HepG2 (cell line): ENCODE measurements around the gene TH. TPM values are rescaled to one million over a fixed set of nuclear protein-coding genes. Genes with fewer than 3 reads are reported as not detected.

Source experiments
- ATAC-seq: fragments of 200-7000 bp; cut with Tn5 transposase; 3 replicates; pipeline ENCODE4 v1.9.1; 2020; ENCODE audit warnings: mild to moderate bottlenecking, moderate library complexity
- BruUV-seq: library from RNA; stranded (reverse); fragments of 400-500 nt; replicated peaks from 2 replicates; lab custom pipeline; 2021; lab: Mats Ljungman, UMichigan
- CTCF ChIA-PET: fragments of 300-600 bp; formaldehyde crosslinking; extraction: SDS; loops from one replicate; lab custom pipeline; 2021; ENCODE audit warnings: low total read pairs, inconsistent platforms, low intra/inter-chr PET ratio; lab: Yijun Ruan, JAX
- POLR2A ChIA-PET: fragments of 350-600 bp; sonication (Branson Sonifier 250); formaldehyde crosslinking; loops from one replicate; lab custom pipeline; 2020; ENCODE audit warnings: antibody characterized with exemption, inconsistent platforms; lab: Yijun Ruan, JAX
- DNase-seq: peaks from one replicate; pipeline ENCODE4 v3.0.0-alpha.2; 2015; ENCODE audit warnings: low spot score
- FAIRE-seq: peaks from 3 replicates; lab custom pipeline; 2011; peaks lifted over from hg19 to GRCh38; lab: Jason Lieb, UNC
- H2AFZ ChIP-seq: one replicate; pipeline ENCODE4 v1.6.1; 2011; ENCODE audit warnings: low read length, inconsistent platforms
- H3K27ac ChIP-seq: fragments of 300-600 bp; 3 replicates; pipeline ENCODE4 v1.8.0; 2011; ENCODE audit warnings: mixed run types, mild to moderate bottlenecking, mixed read lengths, low read length, inconsistent platforms; ENCODE audit not compliant: insufficient read depth; ENCODE audit errors: extremely low read length
- H3K27me3 ChIP-seq, 2 experiments: fragments of 200-600 bp in 1 of 2; 2 replicates in 1 of 2; 3 replicates in 1 of 2; pipeline versions ENCODE4 v1.6.0 to v1.8.0; 2011; ENCODE audit warnings: low read length in 2 of 2, mild to moderate bottlenecking in 2 of 2, moderate library complexity in 2 of 2, inconsistent platforms in 1 of 2; ENCODE audit not compliant: insufficient read depth in 2 of 2, control insufficient read depth in 1 of 2
- H3K36me3 ChIP-seq, 2 experiments: fragments of 200-600 bp in 1 of 2; replicated peaks in 1 of 2; 2 replicates in 1 of 2; 3 replicates in 1 of 2; pipeline versions ENCODE4 v1.5.1 to v1.8.0; 2011; ENCODE audit warnings: low read length in 2 of 2, inconsistent platforms in 1 of 2; ENCODE audit not compliant: insufficient read depth in 2 of 2, control insufficient read depth in 1 of 2
- H3K4me1 ChIP-seq: 2 replicates; pipeline ENCODE4 v1.5.1; 2012; ENCODE audit warnings: low read length, inconsistent platforms; ENCODE audit not compliant: insufficient read depth
- H3K4me2 ChIP-seq: 2 replicates; pipeline ENCODE4 v1.6.0; 2011; ENCODE audit warnings: low read depth, low read length, inconsistent platforms
- H3K4me3 ChIP-seq, 3 experiments: fragments of 200-600 bp in 1 of 3; sonication (generic), shearing (Covaris generic) in 1 of 3; replicated peaks in 1 of 3; 2 replicates each; pipeline ENCODE4 v1.5.1; 2011 to 2016; ENCODE audit warnings: low read length in 3 of 3, inconsistent platforms in 2 of 3, low read depth in 2 of 3, mild to moderate bottlenecking in 2 of 3, control low read depth in 1 of 3, mixed read lengths in 1 of 3; ENCODE audit not compliant: insufficient read depth in 1 of 3
- H3K79me2 ChIP-seq: one replicate; pipeline ENCODE4 v1.6.1; 2011; ENCODE audit warnings: low read length, inconsistent platforms; ENCODE audit not compliant: insufficient read depth
- H3K9ac ChIP-seq: 2 replicates; pipeline ENCODE4 v1.6.0; 2011; ENCODE audit warnings: mild to moderate bottlenecking, low read depth, low read length, inconsistent platforms; ENCODE audit not compliant: insufficient read depth
- H3K9me3 ChIP-seq: 2 replicates; pipeline ENCODE4 v1.5.1; 2012; ENCODE audit warnings: mild to moderate bottlenecking, low read length
- H4K20me1 ChIP-seq: 2 replicates; pipeline ENCODE4 v1.6.0; 2011; ENCODE audit warnings: inconsistent platforms, mild to moderate bottlenecking, low read length, moderate library complexity; ENCODE audit not compliant: insufficient read depth
- NCOA5 ChIP-seq: sonication (generic); formaldehyde crosslinking; IDR thresholded peaks from 2 replicates; pipeline ENCODE4 v1.4.0; 2020; ENCODE audit warnings: missing genetic modification reagents
- SP4 ChIP-seq: sonication (generic); formaldehyde crosslinking; IDR thresholded peaks from 2 replicates; pipeline ENCODE4 v1.8.1; 2023; ENCODE audit warnings: mild to moderate bottlenecking, missing genetic modification reagents
- ZBTB4 ChIP-seq: sonication (generic); formaldehyde crosslinking; IDR thresholded peaks from 2 replicates; pipeline ENCODE4 v1.4.0; 2020; ENCODE audit warnings: missing genetic modification reagents, mild to moderate bottlenecking, borderline replicate concordance
- ZBTB42 ChIP-seq: sonication (generic); formaldehyde crosslinking; IDR thresholded peaks from 2 replicates; pipeline ENCODE4 v1.5.0; 2020; ENCODE audit warnings: mild to moderate bottlenecking, missing genetic modification reagents
- ZKSCAN1 ChIP-seq: fragments of 150-350 bp; IDR thresholded peaks from 2 replicates; pipeline ENCODE4 v1.6.1; 2014; ENCODE audit warnings: low read length
- WGBS: methylation state at CpG from one replicate; pipeline ENCODE4 v1.1.6; 2017; ENCODE audit warnings: low lambda C conversion rate; 5-methylcytosine and 5-hydroxymethylcytosine counted together
- in situ Hi-C: cut with HindIII; loops from 2 replicates; pipeline ENCODE4 v1.10.0; 2017; ENCODE audit warnings: low pct_unique_long_range_greater_than_20kb; ENCODE audit not compliant: extremely low pct_ligation_motif_present
- intact Hi-C: fragments of 100-400 bp; cut with micrococcal nuclease; formaldehyde crosslinking; loops from one replicate; pipeline ENCODE4 v1.10.0; 2022; ENCODE audit not compliant: unreplicated experiment
- polyA plus RNA-seq, 8 experiments: library from polyadenylated mRNA; depleted of rRNA in 3 of 8; stranded (reverse) in 7 of 8; unstranded in 1 of 8; fragments of >200 nt; fragmentation: Illumina TruSeq in 4 of 8; extraction: Trizol in 4 of 8; gene quantifications; 2 replicates each; pipeline versions ENCODE4 v1.2.1 to v1.2.3, GENCODE V29; 2011 to 2016; ENCODE audit warnings: low read depth in 4 of 8, missing spikeins in 1 of 8, mixed read lengths in 1 of 8; ENCODE audit not compliant: insufficient read depth in 1 of 8
- total RNA-seq, 5 experiments: library from RNA; depleted of rRNA; stranded (reverse); fragments of >200 nt; fragmentation: Illumina TruSeq; extraction: Trizol; gene quantifications; 2 replicates each; pipeline ENCODE4 v1.2.3, GENCODE V29; 2016; ENCODE audit warnings: low read depth in 1 of 5
- TF ChIP-seq, protein P1 (sequence below): sonication (generic); formaldehyde crosslinking; IDR thresholded peaks from 2 replicates; pipeline ENCODE4 v1.8.1; 2022; ENCODE audit warnings: low read depth, mild to moderate bottlenecking, missing genetic modification reagents
- TF ChIP-seq, protein P2 (sequence below): sonication (generic); formaldehyde crosslinking; IDR thresholded peaks from 2 replicates; pipeline ENCODE4 v1.5.1; 2020; ENCODE audit warnings: missing genetic modification reagents, mild to moderate bottlenecking, borderline replicate concordance
- TF ChIP-seq, protein P3 (sequence below): sonication (generic); formaldehyde crosslinking; IDR thresholded peaks from 2 replicates; pipeline ENCODE4 v1.4.0; 2020; ENCODE audit warnings: missing genetic modification reagents
- TF ChIP-seq, protein P4 (sequence below): sonication (generic); formaldehyde crosslinking; IDR thresholded peaks from 2 replicates; pipeline ENCODE4 v1.5.0; 2020; ENCODE audit warnings: mild to moderate bottlenecking, missing genetic modification reagents, borderline replicate concordance

TH gene
- total and polyA plus RNA-seq, 2 of the 13 experiments (the other 11 are each of a cell fraction or from before 2014, with no cell fraction given) = 0.36 TPM; not detected in 1

DNA sequence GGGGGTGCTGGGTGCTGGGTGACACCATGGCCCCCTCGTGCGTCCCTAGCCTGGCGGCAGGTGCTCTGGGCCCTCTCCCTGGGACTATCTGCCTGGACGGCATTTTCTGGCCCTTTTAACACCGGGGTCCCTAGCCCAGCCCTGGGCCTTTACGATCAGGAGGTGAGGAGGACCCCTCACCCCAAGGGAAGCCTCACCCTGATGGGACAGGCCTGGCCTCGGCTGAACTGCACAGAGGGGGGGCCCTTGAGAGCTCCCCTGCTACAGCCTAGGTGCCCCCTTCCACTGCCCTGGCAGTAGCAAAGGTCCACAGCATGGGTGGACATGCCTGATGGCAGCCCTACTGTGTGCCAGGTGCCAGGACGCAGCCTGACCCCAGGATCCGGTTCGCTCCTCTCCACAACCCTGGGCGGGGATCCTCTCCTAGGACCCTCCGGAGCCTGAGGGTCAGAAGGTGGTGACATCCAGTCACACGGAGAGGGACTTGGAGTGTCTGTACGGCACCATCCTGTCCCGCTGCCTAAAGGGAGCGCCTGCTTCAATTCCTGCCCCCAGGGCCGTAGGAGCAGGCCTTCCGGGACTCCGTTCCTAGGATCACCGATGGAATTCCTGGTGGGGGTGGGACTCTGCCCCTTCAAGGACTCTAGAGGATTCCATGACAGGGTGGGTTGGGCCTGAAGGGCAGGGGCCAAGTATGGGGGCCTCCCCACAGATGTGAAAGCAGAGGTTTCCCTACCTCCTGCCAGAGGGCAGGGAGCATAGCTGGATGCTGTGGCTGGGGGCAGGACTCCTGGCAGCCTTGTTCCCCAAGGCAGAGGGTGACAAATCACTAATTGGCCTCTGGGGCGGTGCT lies 33.0 kb upstream of the TH start:
- no peaks in the 10 kb centered on the region for H3K79me2 ChIP-seq
- H3K4me2 ChIP-seq = 0 out of 2 replicates have a peak overlapping the region, but pooled peaks have one; percentile 9
- 55% methylated on average over 4 of the region's 21 CpGs for WGBS
- intact Hi-C loops (no loop called here), in situ Hi-C loops (loop anchor here (5.0 to 25.0 kb wide), 2 partner anchors 213 to 533 kb away; no protein-coding TSS in a partner anchor)
- H3K27ac ChIP-seq = peak overlapping the region; percentile 58
- FAIRE-seq = no peak
- POLR2A ChIA-PET = interaction anchor here (1.0 to 3.9 kb wide), 2 partner anchors 8 to 95 kb away, joined by 3 to 34 read pairs; no protein-coding TSS in a partner anchor
- H2AFZ ChIP-seq = no peak overlapping the region
- ATAC-seq = peak; percentile 25
- no peaks in the 10 kb centered on the region for H3K27me3 ChIP-seq
- DNase-seq = peak; percentile 20
- no TSS peak for BruUV-seq
- peak overlapping the region in 1 of 3 experiments; percentile 24; a peak in 1 of 6 replicates for H3K4me3 ChIP-seq
- H3K4me1 ChIP-seq = peaks cover 78% of the 10 kb centered on the region
- CTCF ChIA-PET = no interaction called here
- H3K9ac ChIP-seq = peak overlapping the region; percentile 10; the same call in 1 of the 2 replicates
- H3K9me3 ChIP-seq = no peaks in the 10 kb centered on the region
- H3K36me3 ChIP-seq = no peaks in the 10 kb centered on the region; a peak in 1 of 5 replicates
- H4K20me1 ChIP-seq = no peaks in the 10 kb centered on the region
- TF ChIP-seq, protein P1, sequence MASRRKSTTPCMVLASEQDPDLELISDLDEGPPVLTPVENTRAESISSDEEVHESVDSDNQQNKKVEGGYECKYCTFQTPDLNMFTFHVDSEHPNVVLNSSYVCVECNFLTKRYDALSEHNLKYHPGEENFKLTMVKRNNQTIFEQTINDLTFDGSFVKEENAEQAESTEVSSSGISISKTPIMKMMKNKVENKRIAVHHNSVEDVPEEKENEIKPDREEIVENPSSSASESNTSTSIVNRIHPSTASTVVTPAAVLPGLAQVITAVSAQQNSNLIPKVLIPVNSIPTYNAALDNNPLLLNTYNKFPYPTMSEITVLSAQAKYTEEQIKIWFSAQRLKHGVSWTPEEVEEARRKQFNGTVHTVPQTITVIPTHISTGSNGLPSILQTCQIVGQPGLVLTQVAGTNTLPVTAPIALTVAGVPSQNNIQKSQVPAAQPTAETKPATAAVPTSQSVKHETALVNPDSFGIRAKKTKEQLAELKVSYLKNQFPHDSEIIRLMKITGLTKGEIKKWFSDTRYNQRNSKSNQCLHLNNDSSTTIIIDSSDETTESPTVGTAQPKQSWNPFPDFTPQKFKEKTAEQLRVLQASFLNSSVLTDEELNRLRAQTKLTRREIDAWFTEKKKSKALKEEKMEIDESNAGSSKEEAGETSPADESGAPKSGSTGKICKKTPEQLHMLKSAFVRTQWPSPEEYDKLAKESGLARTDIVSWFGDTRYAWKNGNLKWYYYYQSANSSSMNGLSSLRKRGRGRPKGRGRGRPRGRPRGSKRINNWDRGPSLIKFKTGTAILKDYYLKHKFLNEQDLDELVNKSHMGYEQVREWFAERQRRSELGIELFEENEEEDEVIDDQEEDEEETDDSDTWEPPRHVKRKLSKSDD (CRISPR knock-in tag) = 0 out of 2 replicates have a peak, but pooled peaks have one; percentile 22
- TF ChIP-seq, protein P2, sequence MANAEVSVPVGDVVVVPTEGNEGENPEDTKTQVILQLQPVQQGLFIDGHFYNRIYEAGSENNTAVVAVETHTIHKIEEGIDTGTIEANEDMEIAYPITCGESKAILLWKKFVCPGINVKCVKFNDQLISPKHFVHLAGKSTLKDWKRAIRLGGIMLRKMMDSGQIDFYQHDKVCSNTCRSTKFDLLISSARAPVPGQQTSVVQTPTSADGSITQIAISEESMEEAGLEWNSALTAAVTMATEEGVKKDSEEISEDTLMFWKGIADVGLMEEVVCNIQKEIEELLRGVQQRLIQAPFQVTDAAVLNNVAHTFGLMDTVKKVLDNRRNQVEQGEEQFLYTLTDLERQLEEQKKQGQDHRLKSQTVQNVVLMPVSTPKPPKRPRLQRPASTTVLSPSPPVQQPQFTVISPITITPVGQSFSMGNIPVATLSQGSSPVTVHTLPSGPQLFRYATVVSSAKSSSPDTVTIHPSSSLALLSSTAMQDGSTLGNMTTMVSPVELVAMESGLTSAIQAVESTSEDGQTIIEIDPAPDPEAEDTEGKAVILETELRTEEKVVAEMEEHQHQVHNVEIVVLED = no peak
- TF ChIP-seq NCOA5 (CRISPR knock-in tag) = no peak
- TF ChIP-seq ZBTB42 (CRISPR knock-in tag) = no peak
- TF ChIP-seq, protein P3, sequence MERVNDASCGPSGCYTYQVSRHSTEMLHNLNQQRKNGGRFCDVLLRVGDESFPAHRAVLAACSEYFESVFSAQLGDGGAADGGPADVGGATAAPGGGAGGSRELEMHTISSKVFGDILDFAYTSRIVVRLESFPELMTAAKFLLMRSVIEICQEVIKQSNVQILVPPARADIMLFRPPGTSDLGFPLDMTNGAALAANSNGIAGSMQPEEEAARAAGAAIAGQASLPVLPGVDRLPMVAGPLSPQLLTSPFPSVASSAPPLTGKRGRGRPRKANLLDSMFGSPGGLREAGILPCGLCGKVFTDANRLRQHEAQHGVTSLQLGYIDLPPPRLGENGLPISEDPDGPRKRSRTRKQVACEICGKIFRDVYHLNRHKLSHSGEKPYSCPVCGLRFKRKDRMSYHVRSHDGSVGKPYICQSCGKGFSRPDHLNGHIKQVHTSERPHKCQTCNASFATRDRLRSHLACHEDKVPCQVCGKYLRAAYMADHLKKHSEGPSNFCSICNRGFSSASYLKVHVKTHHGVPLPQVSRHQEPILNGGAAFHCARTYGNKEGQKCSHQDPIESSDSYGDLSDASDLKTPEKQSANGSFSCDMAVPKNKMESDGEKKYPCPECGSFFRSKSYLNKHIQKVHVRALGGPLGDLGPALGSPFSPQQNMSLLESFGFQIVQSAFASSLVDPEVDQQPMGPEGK (CRISPR knock-in tag) = peak; percentile 56
- TF ChIP-seq ZBTB4 (CRISPR knock-in tag) = 0 out of 2 replicates have a peak, but pooled peaks have one; percentile 5
- peak; percentile 84 for TF ChIP-seq ZKSCAN1
- TF ChIP-seq SP4 = 0 out of 2 replicates have a peak, but pooled peaks have one; percentile 4
- TF ChIP-seq, protein P4, sequence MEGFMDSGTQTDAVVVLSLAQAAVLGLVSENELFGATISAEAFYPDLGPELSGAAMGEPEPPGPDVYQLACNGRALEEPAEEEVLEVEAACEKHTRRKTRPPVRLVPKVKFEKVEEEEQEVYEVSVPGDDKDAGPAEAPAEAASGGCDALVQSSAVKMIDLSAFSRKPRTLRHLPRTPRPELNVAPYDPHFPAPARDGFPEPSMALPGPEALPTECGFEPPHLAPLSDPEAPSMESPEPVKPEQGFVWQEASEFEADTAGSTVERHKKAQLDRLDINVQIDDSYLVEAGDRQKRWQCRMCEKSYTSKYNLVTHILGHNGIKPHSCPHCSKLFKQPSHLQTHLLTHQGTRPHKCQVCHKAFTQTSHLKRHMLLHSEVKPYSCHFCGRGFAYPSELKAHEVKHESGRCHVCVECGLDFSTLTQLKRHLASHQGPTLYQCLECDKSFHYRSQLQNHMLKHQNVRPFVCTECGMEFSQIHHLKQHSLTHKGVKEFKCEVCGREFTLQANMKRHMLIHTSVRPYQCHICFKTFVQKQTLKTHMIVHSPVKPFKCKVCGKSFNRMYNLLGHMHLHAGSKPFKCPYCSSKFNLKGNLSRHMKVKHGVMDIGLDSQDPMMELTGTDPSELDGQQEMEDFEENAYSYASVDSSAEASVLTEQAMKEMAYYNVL = no peak
